Muscle layer of colon (tissue), 2 donors: ENCODE results near the gene GGACT.
"Not testable (repeated sequence)": the region's sequence is repeated elsewhere in the genome, so short reads cannot be mapped to it uniquely, and the experiment has no call there.

Source experiments
- H3K27ac ChIP-seq: one replicate; pipeline ENCODE4 v1.7.0; 2013; ENCODE audit warnings: low read depth, mild to moderate bottlenecking, low read length, moderate library complexity
- H3K27me3 ChIP-seq, 2 donors: one replicate each; pipeline ENCODE4 v1.7.0; 2013; ENCODE audit warnings: low read length in 2 of 2, mild to moderate bottlenecking in 2 of 2; ENCODE audit not compliant: insufficient read depth in 2 of 2, control insufficient read depth in 1 of 2
- H3K36me3 ChIP-seq: one replicate; pipeline ENCODE4 v1.7.0; 2013; ENCODE audit warnings: mild to moderate bottlenecking, low read length; ENCODE audit not compliant: insufficient read depth
- H3K4me1 ChIP-seq: one replicate; pipeline ENCODE4 v1.7.0; 2013; ENCODE audit warnings: mild to moderate bottlenecking, low read length; ENCODE audit not compliant: insufficient read depth
- H3K4me3 ChIP-seq, 2 donors: one replicate each; pipeline ENCODE4 v1.7.0; 2013; ENCODE audit warnings: low read length in 2 of 2, low read depth in 1 of 2, mild to moderate bottlenecking in 1 of 2, moderate library complexity in 1 of 2
- H3K9ac ChIP-seq: one replicate; pipeline ENCODE4 v1.7.0; 2013; ENCODE audit warnings: low read length
- H3K9me3 ChIP-seq: one replicate; pipeline ENCODE4 v1.7.0; 2013; ENCODE audit warnings: mild to moderate bottlenecking, low read length
- donor health status: abdominal sarcoma.
- donor health status: Adenocarcinoma of cecum.

Gene GGACT

DNA sequence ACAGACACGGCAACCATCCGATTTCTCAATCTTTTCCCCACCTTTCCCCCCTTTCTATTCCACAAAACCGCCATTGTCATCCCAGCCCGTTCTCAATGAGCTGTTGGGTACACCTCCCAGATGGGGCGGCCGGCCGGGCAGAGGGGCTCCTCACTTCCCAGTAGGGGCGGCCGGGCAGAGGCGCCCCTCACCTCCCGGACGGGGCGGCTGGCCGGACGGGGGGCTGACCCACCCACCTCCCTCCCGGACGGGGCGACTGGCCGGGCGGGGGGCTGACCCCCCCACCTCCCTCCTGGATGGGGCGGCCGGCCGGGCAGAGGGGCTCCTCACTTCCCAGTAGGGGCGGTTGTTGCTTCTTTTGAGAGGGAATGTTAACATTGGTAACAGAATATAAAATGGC is 30.3 kb upstream of the GGACT start:
- not testable (repeated sequence) for H3K4me3 ChIP-seq, H3K27me3 ChIP-seq, H3K9me3 ChIP-seq, H3K4me1 ChIP-seq, H3K27ac ChIP-seq, H3K36me3 ChIP-seq, H3K9ac ChIP-seq

- Histone ChIP-seq H3K4me1 (peaks cover 6% of the 10 kb centered on the region), H3K36me3 (peaks cover 7% of the 10 kb centered on the region), H3K4me3 (no peak overlapping the region), H3K9me3 (no peaks in the 10 kb centered on the region), H3K27ac (no peak overlapping the region), H3K27me3 (no peaks in the 10 kb centered on the region), H3K9ac (no peak overlapping the region)
Measured at GRCh38 chr13:100613031-100613430, 24.4 kb upstream of the GGACT start.

DNA sequence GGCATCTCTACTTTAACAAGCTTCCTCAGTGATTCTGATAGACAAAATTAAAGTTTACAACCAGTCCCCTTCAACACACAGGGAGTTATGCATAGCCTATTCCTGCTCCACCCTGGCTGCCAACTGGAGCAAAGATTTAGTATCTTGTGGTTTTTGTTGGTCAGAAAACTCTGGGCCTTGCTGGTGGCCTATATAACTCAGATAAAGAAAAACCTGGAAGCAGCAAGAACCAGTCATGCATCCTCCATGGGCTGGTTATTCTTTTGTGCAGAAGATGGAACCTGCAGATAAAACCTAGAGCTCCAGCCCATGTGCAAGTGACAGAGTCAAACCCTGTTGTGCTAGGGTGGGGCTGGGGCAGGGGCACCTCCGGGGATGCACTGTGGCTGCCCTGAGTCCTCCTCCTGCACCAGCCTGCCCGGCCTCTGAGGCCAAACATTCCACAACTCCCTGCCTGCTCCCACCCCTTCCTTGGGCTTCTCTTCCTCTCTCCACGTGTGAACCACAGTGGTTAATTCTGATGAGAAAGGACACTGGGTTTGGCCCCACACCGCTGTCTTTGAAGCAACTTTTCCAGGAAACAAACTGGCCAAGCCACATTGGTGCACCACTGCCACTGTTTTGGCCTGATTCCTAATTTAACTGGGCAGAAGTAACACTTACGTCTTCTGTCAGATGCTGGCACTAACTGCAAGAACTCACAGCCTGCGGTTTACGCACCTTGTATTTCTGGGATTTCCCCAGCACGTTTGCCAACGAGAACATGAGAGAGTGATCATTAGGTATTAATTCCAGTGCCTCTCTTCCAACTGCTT is 23.3 kb upstream of the GGACT start:
- Histone ChIP-seq H3K27ac (no peak overlapping the region), H3K9me3 (no peaks in the 10 kb centered on the region), H3K27me3 (no peaks in the 10 kb centered on the region)

DNA sequence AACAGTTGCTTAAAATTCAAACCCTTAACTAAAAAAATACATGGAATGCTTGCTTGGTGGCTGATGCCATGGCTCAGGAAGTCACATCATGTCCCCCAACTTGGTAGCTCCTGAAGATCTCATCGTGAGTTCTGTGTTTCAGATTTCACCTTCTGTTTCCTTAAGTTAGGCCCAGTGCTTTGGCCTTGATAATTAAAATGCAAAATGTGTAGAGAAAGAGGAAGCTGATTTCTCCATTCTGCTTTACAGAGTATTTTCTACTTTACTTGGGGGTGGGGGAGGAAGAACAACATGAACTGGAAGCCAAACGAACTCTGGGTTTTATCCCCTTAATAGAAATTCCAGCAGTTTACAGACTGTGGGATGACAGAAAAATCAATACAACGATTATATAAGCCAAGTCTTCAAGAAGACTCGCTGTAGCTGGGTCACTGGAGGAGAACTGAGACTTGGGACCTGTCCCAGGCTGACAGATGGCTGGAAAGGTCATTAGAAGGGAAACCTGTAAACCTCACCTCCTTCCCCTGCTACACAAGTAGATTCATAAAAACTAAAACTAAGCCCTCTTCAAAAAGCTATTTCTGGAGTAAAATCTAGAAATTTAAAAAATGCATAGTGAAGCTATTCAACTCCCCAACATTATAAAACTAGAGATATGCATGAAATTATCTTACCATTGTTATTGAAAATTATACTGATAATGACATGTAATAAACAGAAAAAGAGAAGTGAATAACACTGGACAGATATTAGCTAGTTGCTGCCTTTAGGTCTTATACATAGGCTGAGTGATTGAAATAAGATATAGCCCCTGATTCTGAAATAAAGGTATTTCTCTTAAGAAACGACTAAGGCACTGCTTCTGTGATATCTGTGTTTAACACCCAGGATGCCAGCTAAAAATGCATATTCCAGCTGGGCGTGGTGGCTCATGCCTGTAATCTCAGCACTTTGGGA is 22.1 kb upstream of the GGACT start:
- peaks cover 6% of the 10 kb centered on the region for H3K4me1 ChIP-seq
- H3K36me3 ChIP-seq: peaks cover 7% of the 10 kb centered on the region
- H3K9me3 ChIP-seq: no peaks in the 10 kb centered on the region
- no peak overlapping the region for H3K4me3 ChIP-seq
- no peak overlapping the region for H3K27ac ChIP-seq
- no peak overlapping the region for H3K9ac ChIP-seq
- H3K27me3 ChIP-seq: no peaks in the 10 kb centered on the region

More for the DNA sequence above, 23.3 kb upstream of the GGACT start:
- Histone ChIP-seq H3K36me3 (peaks cover 7% of the 10 kb centered on the region), H3K4me3 (no peak overlapping the region), H3K9ac (no peak overlapping the region), H3K4me1 (peaks cover 6% of the 10 kb centered on the region)

DNA sequence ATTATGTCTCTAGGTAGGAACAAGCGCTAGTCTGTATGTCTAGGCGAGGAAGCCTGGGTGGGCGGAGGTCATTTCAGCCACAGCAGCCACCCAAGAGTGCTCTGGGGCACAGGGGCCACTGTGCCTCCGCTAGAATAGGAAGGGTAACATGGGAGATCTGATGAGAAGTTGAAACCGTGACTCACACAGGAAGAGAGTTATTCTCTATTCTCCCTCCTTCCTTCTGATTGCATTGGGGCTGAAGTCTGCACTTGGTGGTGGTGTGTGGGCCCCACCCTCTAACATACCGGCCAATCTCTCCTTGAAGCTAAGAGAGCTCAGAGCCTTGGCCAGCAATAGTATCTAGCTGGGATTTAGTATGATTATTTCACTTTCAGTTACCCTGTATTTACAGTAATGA is 20.3 kb upstream of the GGACT start:
- Histone ChIP-seq H3K27ac (no peak overlapping the region), H3K9me3 (no peaks in the 10 kb centered on the region), H3K4me1 (peaks cover 6% of the 10 kb centered on the region), H3K27me3 (no peaks in the 10 kb centered on the region), H3K4me3 (no peak overlapping the region), H3K36me3 (peaks cover 7% of the 10 kb centered on the region), H3K9ac (no peak overlapping the region)

DNA sequence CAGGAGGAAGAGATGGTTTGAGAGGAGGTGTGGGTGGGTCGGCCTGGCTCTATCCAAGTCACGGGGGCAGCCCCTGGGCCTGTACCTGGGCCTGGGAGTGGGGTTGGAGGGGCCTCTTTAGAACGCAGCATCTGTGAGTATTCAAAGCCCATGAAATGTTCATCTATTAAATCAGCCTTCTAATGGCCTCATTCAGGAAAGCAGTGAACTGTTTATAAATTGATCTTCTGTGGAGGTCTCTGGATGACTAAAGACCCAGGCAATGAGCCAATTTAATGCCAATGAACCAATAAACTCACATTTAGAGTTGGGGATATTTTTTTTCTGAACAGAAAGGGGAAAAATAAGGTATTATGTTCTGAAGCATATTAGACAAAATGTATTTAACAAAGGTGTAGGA is 19.9 kb upstream of the GGACT start:
- H3K27ac ChIP-seq: no peak overlapping the region
- H3K4me1 ChIP-seq: peaks cover 6% of the 10 kb centered on the region
- H3K4me3 ChIP-seq: no peak overlapping the region
- H3K36me3 ChIP-seq: peaks cover 7% of the 10 kb centered on the region
- no peaks in the 10 kb centered on the region for H3K27me3 ChIP-seq
- H3K9me3 ChIP-seq: no peaks in the 10 kb centered on the region
- no peak overlapping the region for H3K9ac ChIP-seq

DNA sequence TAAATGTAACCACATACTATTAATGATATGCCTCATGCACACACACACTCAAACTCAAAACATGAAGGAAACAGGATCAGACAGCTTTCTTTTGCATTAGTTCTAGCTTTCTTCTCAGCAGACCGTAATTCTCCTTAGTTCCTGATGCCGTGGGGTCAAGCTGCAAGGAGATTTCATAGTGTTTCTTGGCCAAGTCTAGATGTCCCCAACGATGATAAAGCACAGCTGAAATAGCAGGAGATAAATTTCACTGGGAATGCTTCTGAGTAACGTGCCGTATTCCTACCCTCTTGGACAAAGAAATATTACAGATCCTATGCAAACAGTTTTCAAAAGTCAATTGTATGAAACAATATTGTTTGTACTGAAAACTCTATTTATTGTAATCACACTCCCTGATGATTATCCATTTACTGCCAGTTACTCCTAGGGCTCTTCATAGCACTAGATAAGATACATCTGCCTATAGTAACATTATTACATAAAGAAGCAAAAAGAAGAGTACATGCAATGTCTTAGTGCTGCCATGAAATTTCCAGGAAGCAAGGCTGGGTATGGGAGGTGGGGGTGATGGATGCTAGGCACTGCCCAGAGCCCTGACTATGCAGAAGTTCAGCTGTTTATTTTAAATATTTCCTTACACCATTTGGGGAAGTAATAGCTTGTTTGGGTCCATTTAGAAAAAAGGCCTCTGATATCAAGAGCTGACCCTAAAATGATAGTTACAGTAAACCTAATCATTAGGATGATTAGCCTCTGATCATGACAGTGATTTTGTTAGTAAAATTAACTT is 16.5 kb upstream of the GGACT start:
- H3K4me3 ChIP-seq: no peak overlapping the region
- no peaks in the 10 kb centered on the region for H3K27me3 ChIP-seq
- H3K4me1 ChIP-seq: no peaks in the 10 kb centered on the region
- no peak overlapping the region for H3K27ac ChIP-seq
- no peak overlapping the region for H3K9ac ChIP-seq
- peaks cover 3% of the 10 kb centered on the region for H3K36me3 ChIP-seq
- H3K9me3 ChIP-seq: no peaks in the 10 kb centered on the region

GRCh38 chr13:100602493-100603111 is 14.0 kb upstream of the GGACT start:
- H3K36me3 ChIP-seq: no peaks in the 10 kb centered on the region
- no peaks in the 10 kb centered on the region for H3K9me3 ChIP-seq
- no peaks in the 10 kb centered on the region for H3K27me3 ChIP-seq
- no peak overlapping the region for H3K27ac ChIP-seq
- no peaks in the 10 kb centered on the region for H3K4me1 ChIP-seq
- H3K4me3 ChIP-seq: no peak overlapping the region
- H3K9ac ChIP-seq: no peak overlapping the region

DNA sequence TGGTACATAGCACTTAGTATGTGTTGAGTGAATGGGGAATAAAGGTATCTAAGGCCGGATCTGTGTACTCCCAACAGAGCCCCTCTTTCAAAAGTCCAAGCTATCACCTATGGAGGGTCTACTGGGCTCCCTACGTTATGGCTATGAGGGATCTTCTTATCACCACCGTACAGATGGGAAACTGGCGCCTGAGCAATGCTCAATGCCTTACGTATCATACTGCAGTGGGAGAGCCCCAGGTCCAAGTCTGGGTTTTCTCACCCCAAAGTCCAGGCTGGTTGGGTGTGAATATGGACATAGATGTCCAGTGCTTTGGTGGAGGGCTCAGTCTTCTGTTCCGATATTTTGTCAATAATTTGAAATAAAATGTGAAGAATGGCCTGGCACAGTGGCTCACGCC is 13.1 kb upstream of the GGACT start:
- H3K4me1 ChIP-seq: no peaks in the 10 kb centered on the region
- H3K27ac ChIP-seq: no peak overlapping the region
- H3K4me3 ChIP-seq: no peak overlapping the region
- no peaks in the 10 kb centered on the region for H3K36me3 ChIP-seq
- H3K9me3 ChIP-seq: no peaks in the 10 kb centered on the region
- no peak overlapping the region for H3K9ac ChIP-seq
- H3K27me3 ChIP-seq: no peaks in the 10 kb centered on the region

GRCh38 chr13:100600915-100601314 is 12.3 kb upstream of the GGACT start:
- H3K4me1 ChIP-seq: no peaks in the 10 kb centered on the region
- no peaks in the 10 kb centered on the region for H3K36me3 ChIP-seq
- no peaks in the 10 kb centered on the region for H3K27me3 ChIP-seq
- H3K9me3 ChIP-seq: no peaks in the 10 kb centered on the region
- no peak overlapping the region for H3K9ac ChIP-seq
- no peak overlapping the region for H3K4me3 ChIP-seq
- H3K27ac ChIP-seq: no peak overlapping the region

- Histone ChIP-seq H3K27ac (no peak overlapping the region), H3K4me3 (no peak overlapping the region), H3K27me3 (no peaks in the 10 kb centered on the region), H3K4me1 (no peaks in the 10 kb centered on the region), H3K9ac (no peak overlapping the region), H3K9me3 (no peaks in the 10 kb centered on the region), H3K36me3 (no peaks in the 10 kb centered on the region)
Measured at GRCh38 chr13:100600461-100600860, 11.9 kb upstream of the GGACT start.
